WTC11 (cell line): ENCODE measurements around the gene GPR160. TPM values are rescaled to one million over a fixed set of nuclear protein-coding genes. Genes with fewer than 3 reads are reported as not detected.

Source experiments
- ATAC-seq: fragments of 200-7000 bp; cut with Tn5 transposase; 2 replicates; pipeline ENCODE4 v1.10.0; 2021; ENCODE audit warnings: mild to moderate bottlenecking, moderate library complexity
- CTCF ChIA-PET: fragments of 300-600 bp; sonication (Branson Sonifier 250); formaldehyde crosslinking; loops from one replicate; lab custom pipeline; 2021; ENCODE audit warnings: antibody characterized with exemption; lab: Charles Lee
- POLR2A ChIA-PET: fragments of 350-600 bp; sonication (Branson Sonifier 250); formaldehyde crosslinking; loops from one replicate; lab custom pipeline; 2021; ENCODE audit warnings: antibody characterized with exemption; lab: Charles Lee
- DNase-seq: peaks from one replicate; pipeline ENCODE4 v3.0.0; 2021; ENCODE audit warnings: low spot score
- H3K27ac Mint-ChIP-seq: 2 replicates; pipeline ENCODE4 v1.8.0; 2021; ENCODE audit warnings: mixed read lengths
- H3K27me3 Mint-ChIP-seq: 2 replicates; pipeline ENCODE4 v1.8.0; 2021; ENCODE audit warnings: low read depth, mild to moderate bottlenecking, moderate library complexity, mixed read lengths
- H3K36me3 Mint-ChIP-seq: 2 replicates; pipeline ENCODE4 v1.8.0; 2021; ENCODE audit warnings: mixed read lengths
- H3K4me1 Mint-ChIP-seq: 2 replicates; pipeline ENCODE4 v1.8.0; 2022; ENCODE audit warnings: mixed read lengths
- H3K4me3 Mint-ChIP-seq: 2 replicates; pipeline ENCODE4 v1.8.0; 2021; ENCODE audit warnings: mild to moderate bottlenecking, moderate library complexity, mixed read lengths
- H3K9me3 Mint-ChIP-seq: 2 replicates; pipeline ENCODE4 v1.8.0; 2021; ENCODE audit warnings: mixed read lengths
- FOXJ3 ChIP-seq: sonication (generic); formaldehyde crosslinking; IDR thresholded peaks from 2 replicates; pipeline ENCODE4 v1.9.0; 2021; ENCODE audit warnings: missing genetic modification reagents, mild to moderate bottlenecking, borderline replicate concordance
- GRHL2 ChIP-seq: fragments of 250-450 bp; sonication (Bioruptor Pico); IDR thresholded peaks from 2 replicates; pipeline ENCODE4 v1.8.0; 2022; ENCODE audit warnings: mild to moderate bottlenecking, moderate library complexity; ENCODE audit not compliant: insufficient replicate concordance, severe bottlenecking
- HMGA2 ChIP-seq: fragments of 250-450 bp; sonication (Bioruptor Pico); IDR thresholded peaks from 2 replicates; pipeline ENCODE4 v1.4.0; 2021; ENCODE audit warnings: mild to moderate bottlenecking, moderate library complexity
- RELA ChIP-seq: sonication (generic); formaldehyde crosslinking; IDR thresholded peaks from 2 replicates; pipeline ENCODE4 v1.8.1; 2022; ENCODE audit warnings: missing genetic modification reagents, mild to moderate bottlenecking, borderline replicate concordance
- ZNF138 ChIP-seq: sonication (generic); formaldehyde crosslinking; conservative IDR thresholded peaks from 2 replicates; pipeline ENCODE4 v1.8.1; 2022; ENCODE audit warnings: mild to moderate bottlenecking, moderate library complexity, missing genetic modification reagents
- ZNF317 ChIP-seq: sonication (generic); formaldehyde crosslinking; IDR thresholded peaks from 2 replicates; pipeline ENCODE4 v1.8.1; 2023; ENCODE audit warnings: low read depth, mild to moderate bottlenecking, moderate library complexity, missing genetic modification reagents, borderline replicate concordance
- ZNF423 ChIP-seq: fragments of 250-450 bp; sonication (Bioruptor Pico); IDR thresholded peaks from 2 replicates; pipeline ENCODE4 v2.1.2; 2022; ENCODE audit warnings: mild to moderate bottlenecking, moderate library complexity
- total RNA-seq: library from RNA; stranded (reverse); gene quantifications from 3 replicates; pipeline ENCODE4 v1.2.3, GENCODE V29; 2021
- TF ChIP-seq, protein P1 (sequence below): sonication (generic); formaldehyde crosslinking; IDR thresholded peaks from 2 replicates; pipeline ENCODE4 v1.8.0; 2022; ENCODE audit warnings: mild to moderate bottlenecking, missing genetic modification reagents
- TF ChIP-seq, protein P2 (sequence below): sonication (generic); formaldehyde crosslinking; IDR thresholded peaks from 2 replicates; pipeline ENCODE4 v1.8.0; 2022; ENCODE audit warnings: mild to moderate bottlenecking, missing genetic modification reagents
- TF ChIP-seq, protein P3 (sequence below): sonication (generic); formaldehyde crosslinking; IDR thresholded peaks from 2 replicates; pipeline ENCODE4 v1.8.1; 2022; ENCODE audit warnings: mild to moderate bottlenecking, missing genetic modification reagents, moderate library complexity, borderline replicate concordance
- TF ChIP-seq, protein P4 (sequence below): sonication (generic); formaldehyde crosslinking; IDR thresholded peaks from 2 replicates; pipeline ENCODE4 v1.8.1; 2022; ENCODE audit warnings: missing genetic modification reagents, borderline replicate concordance
- TF ChIP-seq, protein P5 (sequence below): fragments of 250-450 bp; sonication (Bioruptor Pico); conservative IDR thresholded peaks from 2 replicates; pipeline ENCODE4 v1.9.0; 2021; ENCODE audit warnings: mild to moderate bottlenecking
- TF ChIP-seq, protein P6 (sequence below): fragments of 250-450 bp; sonication (Bioruptor Pico); IDR thresholded peaks from 2 replicates; pipeline ENCODE4 v1.9.0; 2021; ENCODE audit warnings: mild to moderate bottlenecking
- TF ChIP-seq, protein P7 (sequence below): sonication (generic); formaldehyde crosslinking; IDR thresholded peaks from 2 replicates; pipeline ENCODE4 v1.8.1; 2023; ENCODE audit warnings: mild to moderate bottlenecking, missing genetic modification reagents
- TF ChIP-seq, protein P8 (sequence below): fragments of 250-450 bp; sonication (Bioruptor Pico); IDR thresholded peaks from 2 replicates; pipeline ENCODE4 v2.1.2; 2022; ENCODE audit warnings: mild to moderate bottlenecking, moderate library complexity
- TF ChIP-seq, protein P9 (sequence below): sonication (generic); formaldehyde crosslinking; IDR thresholded peaks from 2 replicates; pipeline ENCODE4 v1.8.1; 2023; ENCODE audit warnings: mild to moderate bottlenecking, moderate library complexity, missing genetic modification reagents

The GPR160 gene
- total RNA-seq, 1 experiment from 2014 or later = 28.9 TPM

DNA sequence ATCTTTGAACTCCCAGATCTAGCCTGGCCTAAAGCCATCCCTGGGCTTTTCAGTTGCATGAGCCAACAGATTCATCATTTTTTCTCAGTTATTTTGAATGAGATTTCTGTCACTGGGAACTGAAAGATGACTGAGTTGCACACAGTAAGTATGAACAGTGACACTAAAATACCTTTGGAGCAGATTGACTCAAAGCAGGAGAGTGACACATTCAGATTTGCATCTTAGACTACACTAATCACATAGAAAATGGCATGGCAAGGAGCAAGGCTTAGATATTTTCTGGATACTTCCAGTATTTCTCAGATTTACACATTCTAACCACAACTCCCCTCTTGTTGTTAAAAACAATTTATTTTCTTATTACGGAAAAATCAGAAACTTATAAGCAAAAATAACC lies 38.4 kb upstream of the GPR160 start (continued):
- TF ChIP-seq, protein P1, sequence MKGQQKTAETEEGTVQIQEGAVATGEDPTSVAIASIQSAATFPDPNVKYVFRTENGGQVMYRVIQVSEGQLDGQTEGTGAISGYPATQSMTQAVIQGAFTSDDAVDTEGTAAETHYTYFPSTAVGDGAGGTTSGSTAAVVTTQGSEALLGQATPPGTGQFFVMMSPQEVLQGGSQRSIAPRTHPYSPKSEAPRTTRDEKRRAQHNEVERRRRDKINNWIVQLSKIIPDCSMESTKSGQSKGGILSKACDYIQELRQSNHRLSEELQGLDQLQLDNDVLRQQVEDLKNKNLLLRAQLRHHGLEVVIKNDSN (CRISPR knock-in tag) = no peak
- TF ChIP-seq, protein P2, sequence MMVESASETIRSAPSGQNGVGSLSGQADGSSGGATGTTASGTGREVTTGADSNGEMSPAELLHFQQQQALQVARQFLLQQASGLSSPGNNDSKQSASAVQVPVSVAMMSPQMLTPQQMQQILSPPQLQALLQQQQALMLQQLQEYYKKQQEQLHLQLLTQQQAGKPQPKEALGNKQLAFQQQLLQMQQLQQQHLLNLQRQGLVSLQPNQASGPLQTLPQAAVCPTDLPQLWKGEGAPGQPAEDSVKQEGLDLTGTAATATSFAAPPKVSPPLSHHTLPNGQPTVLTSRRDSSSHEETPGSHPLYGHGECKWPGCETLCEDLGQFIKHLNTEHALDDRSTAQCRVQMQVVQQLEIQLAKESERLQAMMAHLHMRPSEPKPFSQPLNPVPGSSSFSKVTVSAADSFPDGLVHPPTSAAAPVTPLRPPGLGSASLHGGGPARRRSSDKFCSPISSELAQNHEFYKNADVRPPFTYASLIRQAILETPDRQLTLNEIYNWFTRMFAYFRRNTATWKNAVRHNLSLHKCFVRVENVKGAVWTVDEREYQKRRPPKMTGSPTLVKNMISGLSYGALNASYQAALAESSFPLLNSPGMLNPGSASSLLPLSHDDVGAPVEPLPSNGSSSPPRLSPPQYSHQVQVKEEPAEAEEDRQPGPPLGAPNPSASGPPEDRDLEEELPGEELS (CRISPR knock-in tag) = no peak
- TF ChIP-seq, protein P3, sequence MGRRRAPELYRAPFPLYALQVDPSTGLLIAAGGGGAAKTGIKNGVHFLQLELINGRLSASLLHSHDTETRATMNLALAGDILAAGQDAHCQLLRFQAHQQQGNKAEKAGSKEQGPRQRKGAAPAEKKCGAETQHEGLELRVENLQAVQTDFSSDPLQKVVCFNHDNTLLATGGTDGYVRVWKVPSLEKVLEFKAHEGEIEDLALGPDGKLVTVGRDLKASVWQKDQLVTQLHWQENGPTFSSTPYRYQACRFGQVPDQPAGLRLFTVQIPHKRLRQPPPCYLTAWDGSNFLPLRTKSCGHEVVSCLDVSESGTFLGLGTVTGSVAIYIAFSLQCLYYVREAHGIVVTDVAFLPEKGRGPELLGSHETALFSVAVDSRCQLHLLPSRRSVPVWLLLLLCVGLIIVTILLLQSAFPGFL (CRISPR knock-in tag) = no peak
- TF ChIP-seq GRHL2 (CRISPR knock-in tag) (no peak), HMGA2 (CRISPR knock-in tag) (no peak)
- TF ChIP-seq, protein P4, sequence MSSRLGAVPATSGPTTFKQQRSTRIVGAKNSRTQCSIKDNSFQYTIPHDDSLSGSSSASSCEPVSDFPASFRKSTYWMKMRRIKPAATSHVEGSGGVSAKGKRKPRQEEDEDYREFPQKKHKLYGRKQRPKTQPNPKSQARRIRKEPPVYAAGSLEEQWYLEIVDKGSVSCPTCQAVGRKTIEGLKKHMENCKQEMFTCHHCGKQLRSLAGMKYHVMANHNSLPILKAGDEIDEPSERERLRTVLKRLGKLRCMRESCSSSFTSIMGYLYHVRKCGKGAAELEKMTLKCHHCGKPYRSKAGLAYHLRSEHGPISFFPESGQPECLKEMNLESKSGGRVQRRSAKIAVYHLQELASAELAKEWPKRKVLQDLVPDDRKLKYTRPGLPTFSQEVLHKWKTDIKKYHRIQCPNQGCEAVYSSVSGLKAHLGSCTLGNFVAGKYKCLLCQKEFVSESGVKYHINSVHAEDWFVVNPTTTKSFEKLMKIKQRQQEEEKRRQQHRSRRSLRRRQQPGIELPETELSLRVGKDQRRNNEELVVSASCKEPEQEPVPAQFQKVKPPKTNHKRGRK = no peak
- TF ChIP-seq, protein P5, sequence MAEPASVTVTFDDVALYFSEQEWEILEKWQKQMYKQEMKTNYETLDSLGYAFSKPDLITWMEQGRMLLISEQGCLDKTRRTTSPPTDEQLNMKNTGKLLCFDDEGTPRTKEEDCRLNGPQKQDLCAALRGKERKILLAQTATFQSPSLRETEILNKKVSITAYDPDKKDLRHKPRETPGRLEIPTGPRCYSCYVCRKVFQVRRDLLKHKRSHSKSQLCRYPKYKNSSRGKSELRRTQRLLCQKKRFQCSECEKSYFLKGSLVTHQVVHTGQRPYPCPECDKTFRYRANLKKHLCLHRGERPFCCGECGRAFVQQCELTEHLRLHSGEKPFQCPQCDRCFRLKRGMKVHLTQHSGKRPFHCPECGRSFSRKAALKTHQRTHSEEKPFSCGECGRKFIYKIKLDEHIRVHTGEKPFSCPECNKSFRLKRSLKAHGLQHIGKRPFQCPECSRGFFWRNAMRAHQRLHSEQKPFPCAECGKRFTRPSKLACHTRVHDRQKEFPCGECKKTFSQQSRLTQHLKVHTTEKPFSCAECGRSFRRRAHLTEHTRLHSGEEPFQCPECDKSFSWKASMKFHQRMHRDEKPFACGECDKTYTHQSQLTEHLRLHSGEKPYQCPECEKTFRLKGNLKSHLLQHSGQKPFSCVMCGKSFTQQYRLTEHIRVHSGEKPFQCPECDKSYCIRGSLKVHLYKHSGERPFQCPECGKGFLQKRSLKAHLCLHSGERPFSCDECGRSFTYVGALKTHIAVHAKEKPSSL = no peak

DNA sequence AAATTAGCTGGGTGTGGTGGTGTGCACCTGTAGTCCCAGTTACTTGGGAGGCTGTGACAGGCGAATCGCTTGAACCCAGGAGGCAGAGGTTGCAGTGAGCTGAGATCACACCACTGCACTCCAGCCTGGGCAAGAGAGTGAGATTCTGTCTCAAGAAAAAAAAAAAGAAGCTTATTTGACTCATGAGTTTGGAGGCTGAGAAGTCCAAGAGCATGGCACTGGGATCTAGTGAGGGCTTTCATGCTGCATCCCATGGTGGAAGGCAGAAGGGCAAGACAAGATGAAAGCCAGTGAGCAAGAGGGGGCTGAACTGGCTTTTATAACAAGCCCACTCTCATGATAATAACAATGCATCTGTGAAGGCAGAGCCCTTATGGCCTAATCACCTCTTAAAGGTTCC lies 37.7 kb upstream of the GPR160 start:
- DNase-seq (no peak), ATAC-seq (no peak)
- POLR2A ChIA-PET = no interaction called here
- no peaks in the 10 kb centered on the region; the same call in 1 of the 2 replicates for H3K27me3 Mint-ChIP-seq
- H3K4me3 Mint-ChIP-seq = no peak overlapping the region
- CTCF ChIA-PET = no interaction called here
- H3K4me1 Mint-ChIP-seq = no peaks in the 10 kb centered on the region
- H3K36me3 Mint-ChIP-seq = no peaks in the 10 kb centered on the region; the same call in 1 of the 2 replicates
- H3K27ac Mint-ChIP-seq = no peak overlapping the region
- TF ChIP-seq, protein P6, sequence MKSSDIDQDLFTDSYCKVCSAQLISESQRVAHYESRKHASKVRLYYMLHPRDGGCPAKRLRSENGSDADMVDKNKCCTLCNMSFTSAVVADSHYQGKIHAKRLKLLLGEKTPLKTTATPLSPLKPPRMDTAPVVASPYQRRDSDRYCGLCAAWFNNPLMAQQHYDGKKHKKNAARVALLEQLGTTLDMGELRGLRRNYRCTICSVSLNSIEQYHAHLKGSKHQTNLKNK (CRISPR knock-in tag) = no peak
- TF ChIP-seq HMGA2 (CRISPR knock-in tag) (no peak), ZNF317 (CRISPR knock-in tag) (no peak), RELA (no peak), ZNF423 (CRISPR knock-in tag) (no peak), ZNF138 (no peak), FOXJ3 (CRISPR knock-in tag) (no peak)
- TF ChIP-seq, protein P7, sequence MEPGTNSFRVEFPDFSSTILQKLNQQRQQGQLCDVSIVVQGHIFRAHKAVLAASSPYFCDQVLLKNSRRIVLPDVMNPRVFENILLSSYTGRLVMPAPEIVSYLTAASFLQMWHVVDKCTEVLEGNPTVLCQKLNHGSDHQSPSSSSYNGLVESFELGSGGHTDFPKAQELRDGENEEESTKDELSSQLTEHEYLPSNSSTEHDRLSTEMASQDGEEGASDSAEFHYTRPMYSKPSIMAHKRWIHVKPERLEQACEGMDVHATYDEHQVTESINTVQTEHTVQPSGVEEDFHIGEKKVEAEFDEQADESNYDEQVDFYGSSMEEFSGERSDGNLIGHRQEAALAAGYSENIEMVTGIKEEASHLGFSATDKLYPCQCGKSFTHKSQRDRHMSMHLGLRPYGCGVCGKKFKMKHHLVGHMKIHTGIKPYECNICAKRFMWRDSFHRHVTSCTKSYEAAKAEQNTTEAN (CRISPR knock-in tag) = no peak
- TF ChIP-seq, protein P8, sequence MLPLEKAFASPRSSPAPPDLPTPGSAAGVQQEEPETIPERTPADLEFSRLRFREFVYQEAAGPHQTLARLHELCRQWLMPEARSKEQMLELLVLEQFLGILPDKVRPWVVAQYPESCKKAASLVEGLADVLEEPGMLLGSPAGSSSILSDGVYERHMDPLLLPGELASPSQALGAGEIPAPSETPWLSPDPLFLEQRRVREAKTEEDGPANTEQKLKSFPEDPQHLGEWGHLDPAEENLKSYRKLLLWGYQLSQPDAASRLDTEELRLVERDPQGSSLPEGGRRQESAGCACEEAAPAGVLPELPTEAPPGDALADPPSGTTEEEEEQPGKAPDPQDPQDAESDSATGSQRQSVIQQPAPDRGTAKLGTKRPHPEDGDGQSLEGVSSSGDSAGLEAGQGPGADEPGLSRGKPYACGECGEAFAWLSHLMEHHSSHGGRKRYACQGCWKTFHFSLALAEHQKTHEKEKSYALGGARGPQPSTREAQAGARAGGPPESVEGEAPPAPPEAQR (CRISPR knock-in tag) = no peak
- TF ChIP-seq, protein P4 = no peak
- TF ChIP-seq, protein P9, sequence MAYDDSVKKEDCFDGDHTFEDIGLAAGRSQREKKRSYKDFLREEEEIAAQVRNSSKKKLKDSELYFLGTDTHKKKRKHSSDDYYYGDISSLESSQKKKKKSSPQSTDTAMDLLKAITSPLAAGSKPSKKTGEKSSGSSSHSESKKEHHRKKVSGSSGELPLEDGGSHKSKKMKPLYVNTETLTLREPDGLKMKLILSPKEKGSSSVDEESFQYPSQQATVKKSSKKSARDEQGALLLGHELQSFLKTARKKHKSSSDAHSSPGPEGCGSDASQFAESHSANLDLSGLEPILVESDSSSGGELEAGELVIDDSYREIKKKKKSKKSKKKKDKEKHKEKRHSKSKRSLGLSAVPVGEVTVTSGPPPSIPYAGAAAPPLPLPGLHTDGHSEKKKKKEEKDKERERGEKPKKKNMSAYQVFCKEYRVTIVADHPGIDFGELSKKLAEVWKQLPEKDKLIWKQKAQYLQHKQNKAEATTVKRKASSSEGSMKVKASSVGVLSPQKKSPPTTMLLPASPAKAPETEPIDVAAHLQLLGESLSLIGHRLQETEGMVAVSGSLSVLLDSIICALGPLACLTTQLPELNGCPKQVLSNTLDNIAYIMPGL (CRISPR knock-in tag) = no peak
- H3K9me3 Mint-ChIP-seq = no peaks in the 10 kb centered on the region
